Smooth muscle cell (in vitro differentiated cells): ENCODE measurements around the gene ARHGAP40. TPM values are rescaled to one million over a fixed set of nuclear protein-coding genes. Genes with fewer than 3 reads are reported as not detected.

Source experiments
- DNase-seq: peaks from one replicate; lab custom pipeline; 2025; ENCODE audit not compliant: unreplicated experiment; lab: John Stamatoyannopoulos, UW
- H2AFZ ChIP-seq: fragments of 200-600 bp; sonication (generic); 2 replicates; pipeline ENCODE4 v1.6.0; 2016; ENCODE audit warnings: antibody characterized with exemption, low read depth, mild to moderate bottlenecking
- H3F3A ChIP-seq: fragments of 200-600 bp; sonication (generic); 2 replicates; pipeline ENCODE4 v1.6.0; 2017; ENCODE audit warnings: antibody characterized with exemption, low read depth
- H3K27ac ChIP-seq: fragments of 200-600 bp; sonication (generic); 2 replicates; pipeline ENCODE4 v1.5.1; 2016; ENCODE audit warnings: low read depth, mild to moderate bottlenecking
- H3K27me3 ChIP-seq: fragments of 200-600 bp; sonication (generic); 2 replicates; pipeline ENCODE4 v1.6.1; 2016; ENCODE audit warnings: low read depth, mild to moderate bottlenecking
- H3K36me3 ChIP-seq: fragments of 200-600 bp; sonication (generic); 2 replicates; pipeline ENCODE4 v1.5.1; 2016; ENCODE audit warnings: low read depth
- H3K4me1 ChIP-seq: fragments of 200-600 bp; sonication (generic); 2 replicates; pipeline ENCODE4 v1.5.1; 2016; ENCODE audit warnings: low read depth
- H3K4me2 ChIP-seq: fragments of 200-600 bp; sonication (generic); 2 replicates; pipeline ENCODE4 v1.6.0; 2016; ENCODE audit warnings: mild to moderate bottlenecking
- H3K4me3 ChIP-seq: fragments of 200-600 bp; sonication (generic); 2 replicates; pipeline ENCODE4 v1.5.1; 2016; ENCODE audit warnings: mild to moderate bottlenecking
- H3K79me2 ChIP-seq: fragments of 200-600 bp; sonication (generic); 2 replicates; pipeline ENCODE4 v1.6.0; 2016; ENCODE audit warnings: low read depth, mild to moderate bottlenecking
- H3K9ac ChIP-seq: fragments of 200-600 bp; sonication (generic); 2 replicates; pipeline ENCODE4 v1.6.0; 2016; ENCODE audit warnings: low read depth
- H3K9me3 ChIP-seq: fragments of 200-600 bp; sonication (generic); replicated peaks from 2 replicates; pipeline ENCODE4 v1.5.1; 2016; ENCODE audit warnings: low read depth
- H4K20me1 ChIP-seq: fragments of 200-600 bp; sonication (generic); 2 replicates; pipeline ENCODE4 v1.6.0; 2016; ENCODE audit warnings: low read depth
- CTCF ChIP-seq: fragments of 200-600 bp; sonication (generic); IDR thresholded peaks from 2 replicates; pipeline ENCODE4 v1.5.1; 2017; ENCODE audit warnings: borderline replicate concordance, mild to moderate bottlenecking, antibody characterized with exemption; ENCODE audit not compliant: insufficient read depth, poor library complexity, severe bottlenecking
- WGBS: methylation state at CpG from one replicate; pipeline ENCODE4 v1.1.7; 2016; ENCODE audit warnings: low lambda C conversion rate; 5-methylcytosine and 5-hydroxymethylcytosine counted together
- polyA plus RNA-seq: library from polyadenylated mRNA; unstranded; fragments of >200 nt; fragmentation: Nextera tagmentation; extraction: Ambion mirVana; gene quantifications from 2 replicates; pipeline ENCODE4 v1.2.1, GENCODE V29; 2016
- total RNA-seq: library from RNA; depleted of rRNA; stranded (reverse); fragments of >200 nt; gene quantifications from 2 replicates; pipeline ENCODE4 v1.2.3, GENCODE V29; 2014

ARHGAP40 gene
- total and polyA plus RNA-seq, 2 experiments from 2014 or later = 0.22 TPM; not detected in 1

DNA sequence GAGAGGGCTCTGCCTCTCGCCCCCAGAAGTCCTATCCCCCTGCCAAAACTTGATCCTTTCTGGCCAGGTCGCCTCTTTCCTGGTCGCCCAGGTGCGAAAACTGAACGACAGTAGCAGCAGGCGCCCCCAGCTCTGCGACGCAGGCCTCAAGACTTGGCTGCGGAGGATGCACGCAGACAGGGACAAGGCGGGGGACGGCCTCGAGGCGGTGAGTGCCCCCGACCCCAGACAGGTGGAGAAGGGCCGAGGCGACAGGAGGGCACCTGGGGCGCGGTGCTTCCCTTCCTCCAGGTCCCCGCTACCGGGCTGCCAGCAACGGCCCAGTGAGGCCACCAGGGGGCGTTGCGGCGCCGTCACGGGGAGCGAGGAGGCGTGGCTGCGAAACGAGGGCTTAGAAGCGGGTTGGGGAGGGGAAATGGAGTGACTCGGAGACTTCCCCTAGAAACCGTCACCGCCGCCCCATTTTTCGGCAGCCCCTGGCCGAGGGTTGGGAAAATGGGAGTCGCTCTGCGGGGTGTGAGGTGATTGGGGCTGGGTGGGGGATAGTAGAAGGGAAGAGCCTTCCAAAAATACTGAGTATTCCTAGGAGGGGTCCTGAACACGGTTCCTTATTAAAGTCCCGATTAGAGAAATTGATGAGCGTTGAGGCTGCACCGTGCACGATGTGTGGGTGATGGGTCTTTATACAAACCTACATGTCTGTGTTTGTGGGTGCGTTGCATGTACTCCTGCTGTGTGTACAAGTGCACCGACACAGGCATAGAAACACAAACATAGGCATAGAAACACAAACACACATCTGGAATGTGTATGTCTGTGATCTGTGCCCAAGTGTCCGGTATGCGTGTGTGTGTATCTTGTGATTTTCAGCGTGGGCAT, 44.6 kb downstream of the ARHGAP40 start:
- Histone ChIP-seq H3K27ac (no peak overlapping the region), H3F3A (no peaks in the 10 kb centered on the region), H4K20me1 (no peaks in the 10 kb centered on the region), H3K4me2 (peak overlapping the region; percentile 80), H3K79me2 (no peaks in the 10 kb centered on the region), H3K4me1 (peaks cover 3% of the 10 kb centered on the region), H2AFZ (no peak overlapping the region), H3K9me3 (no peaks in the 10 kb centered on the region), H3K36me3 (no peaks in the 10 kb centered on the region), H3K27me3 (peaks cover 43% of the 10 kb centered on the region), H3K4me3 (peak overlapping the region; percentile 36), H3K9ac (no peak overlapping the region)
- 16% methylated on average over 48 of the region's 50 CpGs for WGBS
- peak; percentile 50 for DNase-seq
- peak; percentile 91 for TF ChIP-seq CTCF

DNA sequence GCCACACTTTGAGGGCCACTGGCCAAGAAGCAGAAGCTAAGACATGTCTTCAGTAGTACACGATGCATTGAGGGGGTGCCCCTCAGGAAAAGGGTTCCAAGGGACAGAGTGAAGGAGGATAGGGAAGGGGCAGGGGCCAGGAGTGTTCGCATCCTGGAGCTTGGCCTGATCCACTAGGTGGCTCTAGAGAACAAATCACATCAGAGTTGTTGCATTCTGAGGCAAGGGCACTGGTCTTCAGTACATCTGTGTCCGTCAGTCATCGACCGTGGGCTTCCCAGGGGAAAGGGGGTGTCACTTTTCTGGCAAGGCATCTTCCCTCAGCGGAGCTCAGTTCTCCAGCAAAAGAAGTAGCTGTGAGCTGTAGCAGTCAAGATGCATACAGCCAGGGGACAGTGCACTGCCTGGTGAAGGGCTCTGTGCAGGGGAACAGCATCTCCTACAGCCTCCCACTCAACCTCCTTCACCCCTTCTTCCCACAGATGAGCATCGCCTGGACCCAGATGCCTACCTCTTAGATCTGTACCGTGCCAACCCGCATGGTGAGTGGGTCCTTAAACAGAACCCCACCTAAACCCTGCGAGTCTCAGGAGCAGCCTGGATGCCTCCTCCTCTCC, 47.8 kb downstream of the ARHGAP40 start:
- H3K9me3 ChIP-seq = no peaks in the 10 kb centered on the region
- H2AFZ ChIP-seq = no peak overlapping the region
- no peak overlapping the region for H3K4me2 ChIP-seq
- H3K79me2 ChIP-seq = no peaks in the 10 kb centered on the region
- DNase-seq = no peak
- no peaks in the 10 kb centered on the region for H4K20me1 ChIP-seq
- H3K27me3 ChIP-seq = peaks cover 39% of the 10 kb centered on the region
- H3K36me3 ChIP-seq = no peaks in the 10 kb centered on the region
- no peaks in the 10 kb centered on the region for H3F3A ChIP-seq
- H3K9ac ChIP-seq = no peak overlapping the region
- WGBS = 41% methylated on average over 10 of the region's 10 CpGs
- peaks cover 3% of the 10 kb centered on the region for H3K4me1 ChIP-seq
- H3K4me3 ChIP-seq = no peak overlapping the region
- no peak overlapping the region for H3K27ac ChIP-seq
- TF ChIP-seq CTCF = peak; percentile 33

GRCh38 chr20:38650010-38650409, 48.4 kb downstream of the ARHGAP40 start:
- Histone ChIP-seq H3K4me1 (peaks cover 3% of the 10 kb centered on the region), H4K20me1 (no peaks in the 10 kb centered on the region), H3K27me3 (peaks cover 41% of the 10 kb centered on the region), H2AFZ (no peak overlapping the region), H3K79me2 (no peaks in the 10 kb centered on the region), H3F3A (no peaks in the 10 kb centered on the region), H3K4me2 (no peak overlapping the region), H3K4me3 (no peak overlapping the region), H3K9me3 (no peaks in the 10 kb centered on the region), H3K36me3 (no peaks in the 10 kb centered on the region), H3K27ac (no peak overlapping the region), H3K9ac (no peak overlapping the region)
- no peak for TF ChIP-seq CTCF
- WGBS = 82% methylated on average over 3 of the region's 4 CpGs
- DNase-seq = no peak
